ENCODE data around the gene VWDE.

Gene VWDE

GRCh38 chr7:12328888-12329770 lies 74.5 kb downstream of the VWDE start:
- DNase-seq (ENCODE audit: low read depth, low spot score), result no peak

GRCh38 chr7:12327922-12328321 lies 75.7 kb downstream of the VWDE start:
- DNase-seq (ENCODE audit: low read depth, low spot score), result no peak

- DNase-seq (ENCODE audit: low read depth, low spot score), result no peak
Observed at GRCh38 chr7:12325646-12326045, 78.0 kb downstream of the VWDE start.

- DNase-seq (ENCODE audit: low read depth, low spot score), result no peak
Observed at GRCh38 chr7:12323415-12323814, 80.2 kb downstream of the VWDE start.

GRCh38 chr7:12322903-12323300 lies 80.8 kb downstream of the VWDE start:
- no peak for DNase-seq (ENCODE audit: low read depth, low spot score)

GRCh38 chr7:12322284-12322902 lies 81.3 kb downstream of the VWDE start:
- DNase-seq (ENCODE audit: low read depth, low spot score), result peak; percentile 3

- DNase-seq (ENCODE audit: low read depth, low spot score), result no peak
Observed at GRCh38 chr7:12320987-12321647, 82.5 kb downstream of the VWDE start.

- DNase-seq (ENCODE audit: low read depth, low spot score), result no peak
Observed at GRCh38 chr7:12320241-12320986, 83.3 kb downstream of the VWDE start.

- no peak for DNase-seq (ENCODE audit: low read depth, low spot score)
Observed at GRCh38 chr7:12317675-12318074, 86.0 kb downstream of the VWDE start.

- DNase-seq (ENCODE audit: low read depth, low spot score), result no peak
Observed at GRCh38 chr7:12316925-12317324, 86.7 kb downstream of the VWDE start.

GRCh38 chr7:12315049-12315448 lies 88.6 kb downstream of the VWDE start:
- DNase-seq (ENCODE audit: low read depth, low spot score), result no peak

GRCh38 chr7:12314199-12314598 lies 89.5 kb downstream of the VWDE start:
- DNase-seq (ENCODE audit: low read depth, low spot score), result no peak

GRCh38 chr7:12305502-12305901 lies 98.2 kb downstream of the VWDE start:
- DNase-seq (ENCODE audit: low read depth, low spot score), result no peak

GRCh38 chr7:12303495-12303894 lies 100.2 kb downstream of the VWDE start:
- no peak for DNase-seq (ENCODE audit: low read depth, low spot score)

- DNase-seq (ENCODE audit: low read depth, low spot score), result no peak
Observed at GRCh38 chr7:12303062-12303461, 100.6 kb downstream of the VWDE start.

- DNase-seq (ENCODE audit: low read depth, low spot score), result no peak
Observed at GRCh38 chr7:12300415-12300814, 103.2 kb downstream of the VWDE start.

- no peak for DNase-seq (ENCODE audit: low read depth, low spot score)
Observed at GRCh38 chr7:12299367-12299766, 104.3 kb downstream of the VWDE start.

GRCh38 chr7:12297283-12298108 lies 106.2 kb downstream of the VWDE start:
- DNase-seq (ENCODE audit: low read depth, low spot score), result no peak

GRCh38 chr7:12296051-12296570 lies 107.6 kb downstream of the VWDE start:
- DNase-seq (ENCODE audit: low read depth, low spot score), result no peak

- DNase-seq (ENCODE audit: low read depth, low spot score), result no peak
Observed at GRCh38 chr7:12294701-12295100, 109.0 kb downstream of the VWDE start.

GRCh38 chr7:12291870-12292269 lies 111.8 kb downstream of the VWDE start:
- no peak for DNase-seq (ENCODE audit: low read depth, low spot score)

Measured in smooth muscle cell of the brain vasculature (primary cell).